Tibial artery (tissue), 4 donors: ENCODE measurements around the gene TM2D3.

Experiments used
- DNase-seq, 2 donors: peaks; one replicate each; pipeline ENCODE4 v3.0.0-alpha.2; 2019
- H3K27ac ChIP-seq, 2 donors: fragments of 200-600 bp; sonication (generic) in 1 of 2; 1 replicate in 1 of 2; 2 replicates in 1 of 2; pipeline ENCODE4 v1.5.1; 2018 to 2019; ENCODE audit warnings: mild to moderate bottlenecking in 1 of 2
- H3K27me3 ChIP-seq, 2 donors: fragments of 200-600 bp; sonication (generic) in 1 of 2; one replicate each; pipeline versions ENCODE4 v1.5.1 to v1.6.0; 2016 to 2019
- H3K36me3 ChIP-seq, 3 donors: fragments of 200-600 bp; sonication (generic) in 2 of 3; one replicate each; pipeline ENCODE4 v1.5.1; 2016 to 2019; ENCODE audit warnings: mild to moderate bottlenecking in 2 of 3
- H3K4me1 ChIP-seq, 4 donors: fragments of 200-600 bp; sonication (generic) in 2 of 4; 1 replicate in 3 of 4; 2 replicates in 1 of 4; pipeline ENCODE4 v1.5.1; 2016 to 2019
- H3K4me3 ChIP-seq, 2 donors: fragments of 200-600 bp; sonication (generic) in 1 of 2; 1 replicate in 1 of 2; 2 replicates in 1 of 2; pipeline ENCODE4 v1.5.1; 2018 to 2019; ENCODE audit warnings: mild to moderate bottlenecking in 2 of 2
- H3K9me3 ChIP-seq, 3 donors: fragments of 200-600 bp; sonication (generic) in 1 of 3; one replicate each; pipeline ENCODE4 v1.5.1; 2016 to 2019
- CTCF ChIP-seq, 2 experiments: fragments of 200-600 bp in 1 of 2; fragments of 450-650 bp in 1 of 2; IDR thresholded peaks; one replicate each; pipeline ENCODE4 v1.5.1; 2017 to 2019; ENCODE audit warnings: antibody characterized with exemption in 2 of 2, mild to moderate bottlenecking in 1 of 2, moderate library complexity in 1 of 2
- intact Hi-C: fragments of 100-400 bp; cut with DNase I; formaldehyde crosslinking; loops from one replicate; pipeline ENCODE4 v1.15.0; 2023; ENCODE audit warnings: low total_unique reads

Gene TM2D3

GRCh38 chr15:101611007-101611406, 41.2 kb downstream of the TM2D3 start:
- H3K4me3 ChIP-seq = no peak overlapping the region
- no peak overlapping the region for H3K27ac ChIP-seq
- H3K4me1 ChIP-seq = peaks cover 3 to 37% (median 21%) of the 10 kb centered on the region in 4 donors
- intact Hi-C loops = no loop called here
- H3K9me3 ChIP-seq = no peaks in the 10 kb centered on the region
- TF ChIP-seq CTCF (IDR thresholded peaks at IDR 0.05) = no peak
- no peaks in the 10 kb centered on the region for H3K27me3 ChIP-seq
- H3K36me3 ChIP-seq = no peaks in the 10 kb centered on the region
- no peak for DNase-seq

DNA sequence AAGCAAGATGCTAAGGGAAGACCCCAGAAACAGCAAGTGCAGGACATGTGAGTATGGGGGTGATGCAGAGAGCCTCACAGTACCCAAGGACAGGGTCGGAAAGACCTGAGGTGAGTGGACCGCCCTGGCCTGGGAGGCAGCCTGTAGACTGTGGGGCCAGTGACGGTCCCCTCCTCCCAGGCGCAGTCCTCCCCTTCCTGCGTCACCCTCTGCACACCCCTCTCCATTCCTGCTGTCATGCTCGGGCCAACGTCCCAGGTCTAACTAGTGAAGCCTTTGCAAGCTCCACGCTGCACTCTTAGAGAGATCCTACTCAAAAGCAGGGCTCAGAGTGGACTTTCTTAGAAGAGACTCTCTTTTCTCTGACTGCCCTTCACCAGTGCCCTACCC, 41.6 kb downstream of the TM2D3 start:
- no peaks in the 10 kb centered on the region for H3K36me3 ChIP-seq
- no peak for DNase-seq
- no peak overlapping the region for H3K27ac ChIP-seq
- H3K4me1 ChIP-seq = peaks cover 0 to 33% (median 17%) of the 10 kb centered on the region in 4 donors
- TF ChIP-seq CTCF (IDR thresholded peaks at IDR 0.05) = no peak
- H3K9me3 ChIP-seq = no peaks in the 10 kb centered on the region
- intact Hi-C loops = no loop called here
- no peak overlapping the region for H3K4me3 ChIP-seq
- H3K27me3 ChIP-seq = no peaks in the 10 kb centered on the region

DNA sequence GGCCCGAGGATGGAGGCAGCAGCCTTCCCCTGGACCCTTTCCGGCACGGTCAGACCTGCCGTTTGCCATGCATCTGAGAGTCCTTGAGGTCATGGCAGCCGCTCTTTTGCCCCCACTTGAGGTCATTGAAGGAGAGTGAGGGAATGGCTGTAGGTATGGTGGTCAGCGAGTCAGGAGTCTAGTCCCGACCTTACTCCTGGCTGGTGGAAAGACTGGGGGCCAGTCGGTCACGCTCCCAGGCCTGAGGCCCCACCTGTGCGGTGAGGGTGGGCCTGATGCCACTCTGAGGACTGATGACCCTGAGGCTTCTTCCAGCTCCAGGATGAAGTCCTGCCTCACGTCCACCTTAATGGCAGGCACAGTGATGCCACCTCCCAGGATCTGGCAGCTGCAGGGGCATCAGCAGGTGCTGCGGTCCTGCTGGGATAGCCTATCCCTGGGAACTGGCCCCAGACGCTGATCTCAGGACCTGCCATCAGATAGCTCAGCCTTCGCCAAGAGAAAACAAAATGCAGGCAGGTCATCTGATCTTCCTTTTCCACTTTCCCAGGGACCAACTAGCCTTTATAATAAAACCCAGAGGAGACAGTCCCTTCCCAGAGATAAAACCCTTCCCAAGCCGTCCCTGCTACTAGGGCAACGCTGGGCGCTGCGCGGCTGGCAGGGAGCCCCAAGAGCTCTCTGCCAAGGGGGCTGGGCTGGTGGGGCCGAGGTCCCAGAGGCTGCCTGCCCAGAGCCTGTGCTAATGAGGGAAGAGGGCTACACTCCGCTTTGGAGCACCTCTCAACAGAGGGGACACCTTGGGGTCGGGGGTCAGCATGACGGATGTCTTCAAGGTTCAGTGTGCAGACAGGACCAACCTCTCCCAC, 42.2 kb downstream of the TM2D3 start:
- H3K27ac ChIP-seq = no peak overlapping the region
- H3K4me3 ChIP-seq = no peak overlapping the region
- intact Hi-C loops = no loop called here
- H3K36me3 ChIP-seq = no peaks in the 10 kb centered on the region
- no peaks in the 10 kb centered on the region for H3K27me3 ChIP-seq
- no peaks in the 10 kb centered on the region for H3K9me3 ChIP-seq
- peaks cover 0 to 27% (median 14%) of the 10 kb centered on the region in 4 donors for H3K4me1 ChIP-seq
- TF ChIP-seq CTCF (IDR thresholded peaks at IDR 0.05) = no peak
- no peak for DNase-seq

DNA sequence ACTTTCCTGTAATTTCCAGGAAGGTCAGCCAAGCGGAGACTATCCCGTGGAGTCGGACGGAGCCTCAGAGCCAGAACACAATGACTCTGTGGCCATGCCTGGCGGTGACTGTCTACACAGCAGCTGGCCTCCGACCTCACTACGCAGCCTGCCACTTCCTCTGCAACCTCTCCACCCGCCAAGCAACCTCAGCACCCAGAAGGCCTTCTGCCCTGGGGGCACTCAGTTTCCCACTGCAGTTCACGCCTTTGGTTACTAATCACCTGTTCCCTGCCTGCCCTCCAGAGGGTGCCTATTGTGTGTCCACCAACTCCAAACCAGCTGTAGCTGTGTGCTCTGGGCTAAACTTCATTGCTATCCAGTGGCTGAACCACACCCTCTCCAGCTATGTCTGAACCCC, 44.0 kb downstream of the TM2D3 start:
- peaks cover 0 to 9% (median 6%) of the 10 kb centered on the region in 4 donors for H3K4me1 ChIP-seq
- no peaks in the 10 kb centered on the region for H3K9me3 ChIP-seq
- H3K4me3 ChIP-seq = no peak overlapping the region
- DNase-seq = no peak
- no peak overlapping the region for H3K27ac ChIP-seq
- TF ChIP-seq CTCF (IDR thresholded peaks at IDR 0.05) = no peak
- no peaks in the 10 kb centered on the region for H3K36me3 ChIP-seq
- no peaks in the 10 kb centered on the region for H3K27me3 ChIP-seq
- intact Hi-C loops = no loop called here

- H3K9me3 ChIP-seq = no peaks in the 10 kb centered on the region
- intact Hi-C loops = no loop called here
- no peaks in the 10 kb centered on the region for H3K4me1 ChIP-seq
- H3K27me3 ChIP-seq = no peaks in the 10 kb centered on the region
- DNase-seq = no peak
- no peak overlapping the region for H3K27ac ChIP-seq
- H3K4me3 ChIP-seq = no peak overlapping the region
- H3K36me3 ChIP-seq = no peaks in the 10 kb centered on the region
- no peak for TF ChIP-seq CTCF (IDR thresholded peaks at IDR 0.05)
Observed at GRCh38 chr15:101607108-101607507, 45.1 kb downstream of the TM2D3 start.
